GM19239 (cell line): Measurements from ENCODE around the gene ZIC5.
A peak's percentile ranks its signal among the peaks of the same experiment; 100 is the strongest.

Experiments
- DNase-seq: peaks from one replicate; pipeline ENCODE4 v3.0.0; 2011; ENCODE audit warnings: low spot score; ENCODE audit not compliant: insufficient read length
- FAIRE-seq: peaks from 2 replicates; lab custom pipeline; 2011; peaks lifted over from hg19 to GRCh38; lab: Jason Lieb, UNC

The ZIC5 gene

GRCh38 chr13:99988529-99989275, 17.1 kb upstream of the ZIC5 start:
- DNase-seq, result no peak
- no peak for FAIRE-seq

- DNase-seq (no peak), FAIRE-seq (no peak)
These were observed 15.8 kb upstream of the ZIC5 start for GRCh38 chr13:99987154-99988019.

GRCh38 chr13:99986741-99987140, 15.2 kb upstream of the ZIC5 start:
- no peak for FAIRE-seq

GRCh38 chr13:99985886-99986527, 14.4 kb upstream of the ZIC5 start:
- FAIRE-seq, result no peak
- no peak for DNase-seq

More at GRCh38 chr13:99986741-99987140, 15.2 kb upstream of the ZIC5 start:
- no peak for DNase-seq

- FAIRE-seq, result no peak
These were observed 13.8 kb upstream of the ZIC5 start for GRCh38 chr13:99985241-99985874.

GRCh38 chr13:99984461-99985240, 13.1 kb upstream of the ZIC5 start:
- DNase-seq (no peak), FAIRE-seq (no peak)

More at GRCh38 chr13:99985241-99985874, 13.8 kb upstream of the ZIC5 start:
- no peak for DNase-seq

GRCh38 chr13:99983499-99984401, 12.2 kb upstream of the ZIC5 start:
- FAIRE-seq (no peak), DNase-seq (no peak)

- DNase-seq, result no peak
These were observed 11.3 kb upstream of the ZIC5 start for GRCh38 chr13:99982731-99983498.

GRCh38 chr13:99982036-99982730, 10.6 kb upstream of the ZIC5 start:
- FAIRE-seq (no peak), DNase-seq (no peak)

More at GRCh38 chr13:99982731-99983498, 11.3 kb upstream of the ZIC5 start:
- no peak for FAIRE-seq

GRCh38 chr13:99981735-99982035, 10.1 kb upstream of the ZIC5 start, which contains the start of gene ZIC2:
TSS of gene ZIC2 (plus strand) at chr13:99981784. CDS start at chr13:99982065, 281 bp downstream.
- FAIRE-seq (no peak), DNase-seq (no peak)

GRCh38 chr13:99980824-99981734, 9.5 kb upstream of the ZIC5 start:
- DNase-seq, result no peak
- FAIRE-seq, result no peak

- no peak for FAIRE-seq
- DNase-seq, result no peak
These were observed 8.7 kb upstream of the ZIC5 start for GRCh38 chr13:99980201-99980823.

- no peak for DNase-seq
- FAIRE-seq, result no peak
These were observed 8.1 kb upstream of the ZIC5 start for GRCh38 chr13:99979453-99980200.

- DNase-seq, result no peak
- FAIRE-seq, result peak; percentile 28
These were observed 7.4 kb upstream of the ZIC5 start for GRCh38 chr13:99978799-99979452.
